Activated CD8-positive, alpha-beta memory T cell treated with anti-CD3 and anti-CD28 coated beads, Interleukin-2, amount 10 ng/mL, durations not matched to agents 7 days and 5 days (primary cell): ENCODE results near the gene CTXN2. TPM values are rescaled to one million over a fixed set of nuclear protein-coding genes. Genes with fewer than 3 reads are reported as not detected.
A peak's percentile ranks its signal among the peaks of the same experiment; 100 is the strongest.

Experiments
- ATAC-seq: fragments of 150-1000 bp; cut with Tn5 transposase; one replicate; pipeline ENCODE4 v1.10.0; 2021; ENCODE audit warnings: moderate library complexity
- CTCF ChIA-PET: fragments of 350-600 bp; sonication (Branson Sonifier 250); formaldehyde crosslinking; loops from one replicate; lab custom pipeline; 2021; ENCODE audit warnings: antibody characterized with exemption; lab: Charles Lee
- DNase-seq: peaks from one replicate; pipeline ENCODE4 v3.0.0-alpha.2; 2020
- H3K27ac Mint-ChIP-seq: one replicate; pipeline ENCODE4 v1.8.0; 2021; ENCODE audit warnings: mild to moderate bottlenecking, mixed read lengths
- H3K27me3 Mint-ChIP-seq: one replicate; pipeline ENCODE4 v1.8.0; 2021; ENCODE audit warnings: mixed read lengths
- H3K36me3 Mint-ChIP-seq: one replicate; pipeline ENCODE4 v1.8.0; 2021; ENCODE audit warnings: mild to moderate bottlenecking, mixed read lengths
- H3K4me1 Mint-ChIP-seq: one replicate; pipeline ENCODE4 v1.8.0; 2021; ENCODE audit warnings: mixed read lengths
- H3K4me3 Mint-ChIP-seq: one replicate; pipeline ENCODE4 v1.8.0; 2021; ENCODE audit warnings: mild to moderate bottlenecking, moderate library complexity, mixed read lengths
- H3K9me3 Mint-ChIP-seq: one replicate; pipeline ENCODE4 v1.8.0; 2022; ENCODE audit warnings: low read depth, mixed read lengths
- total RNA-seq, 2 experiments: library from RNA; stranded (reverse); gene quantifications; one replicate each; pipeline ENCODE4 v1.2.3, GENCODE V29; 2021

CTXN2 gene
- not detected for total RNA-seq

GRCh38 chr15:48191574-48192225, at the start of gene CTXN2:
Gene CTXN2 (plus strand): TSS chr15:48191665. CDS start chr15:48201301, 9,636 bp downstream.
- Mint-ChIP-seq H3K27me3 (peaks cover 38% of the 10 kb centered on the region), H3K27ac (no peak within 1 kb of the TSS), H3K36me3 (no peaks in the 10 kb centered on the region), H3K4me1 (peaks cover 4% of the 10 kb centered on the region), H3K4me3 (no peak within 1 kb of the TSS), H3K9me3 (no peaks in the 10 kb centered on the region)
- ATAC-seq (no peak), DNase-seq (no peak)
- CTCF ChIA-PET = no interaction called here

GRCh38 chr15:48143856-48144255, 47.6 kb upstream of the CTXN2 start:
- Mint-ChIP-seq H3K27ac (no peak overlapping the region), H3K4me3 (no peak overlapping the region), H3K27me3 (no peaks in the 10 kb centered on the region), H3K4me1 (peaks cover 11% of the 10 kb centered on the region), H3K36me3 (peaks cover 8% of the 10 kb centered on the region), H3K9me3 (no peaks in the 10 kb centered on the region)
- DNase-seq (no peak), ATAC-seq (no peak)
- CTCF ChIA-PET = no interaction called here

GRCh38 chr15:48144889-48145288, 46.6 kb upstream of the CTXN2 start:
- H3K36me3 Mint-ChIP-seq = peaks cover 10% of the 10 kb centered on the region
- H3K4me1 Mint-ChIP-seq = peaks cover 11% of the 10 kb centered on the region
- no peaks in the 10 kb centered on the region for H3K27me3 Mint-ChIP-seq
- CTCF ChIA-PET = no interaction called here
- no peak overlapping the region for H3K4me3 Mint-ChIP-seq
- no peak for DNase-seq
- H3K9me3 Mint-ChIP-seq = no peaks in the 10 kb centered on the region
- H3K27ac Mint-ChIP-seq = no peak overlapping the region
- ATAC-seq = no peak

GRCh38 chr15:48145923-48146322, 45.5 kb upstream of the CTXN2 start:
- CTCF ChIA-PET = no interaction called here
- H3K4me3 Mint-ChIP-seq = no peak overlapping the region
- no peaks in the 10 kb centered on the region for H3K9me3 Mint-ChIP-seq
- H3K4me1 Mint-ChIP-seq = peaks cover 11% of the 10 kb centered on the region
- DNase-seq (no peak), ATAC-seq (no peak)
- no peaks in the 10 kb centered on the region for H3K27me3 Mint-ChIP-seq
- peaks cover 10% of the 10 kb centered on the region for H3K36me3 Mint-ChIP-seq
- H3K27ac Mint-ChIP-seq = no peak overlapping the region

- no peak for ATAC-seq
Measured at GRCh38 chr15:48147358-48147757, 44.1 kb upstream of the CTXN2 start.

GRCh38 chr15:48149858-48150257, 41.6 kb upstream of the CTXN2 start:
- no peak overlapping the region for H3K27ac Mint-ChIP-seq

More at GRCh38 chr15:48147358-48147757, 44.1 kb upstream of the CTXN2 start:
- H3K36me3 Mint-ChIP-seq = peaks cover 10% of the 10 kb centered on the region
- no peak overlapping the region for H3K27ac Mint-ChIP-seq
- CTCF ChIA-PET = no interaction called here
- H3K9me3 Mint-ChIP-seq = no peaks in the 10 kb centered on the region
- H3K27me3 Mint-ChIP-seq = no peaks in the 10 kb centered on the region
- DNase-seq = no peak
- H3K4me3 Mint-ChIP-seq = no peak overlapping the region
- H3K4me1 Mint-ChIP-seq = peaks cover 11% of the 10 kb centered on the region

GRCh38 chr15:48153526-48153925, 37.9 kb upstream of the CTXN2 start:
- no peaks in the 10 kb centered on the region for H3K27me3 Mint-ChIP-seq
- no peaks in the 10 kb centered on the region for H3K4me1 Mint-ChIP-seq
- no peak overlapping the region for H3K27ac Mint-ChIP-seq
- peaks cover 10% of the 10 kb centered on the region for H3K36me3 Mint-ChIP-seq
- H3K4me3 Mint-ChIP-seq = no peak overlapping the region
- ATAC-seq (no peak), DNase-seq (no peak)
- H3K9me3 Mint-ChIP-seq = no peaks in the 10 kb centered on the region
- CTCF ChIA-PET = no interaction called here

More at GRCh38 chr15:48149858-48150257, 41.6 kb upstream of the CTXN2 start:
- Mint-ChIP-seq H3K27me3 (no peaks in the 10 kb centered on the region), H3K4me3 (no peak overlapping the region), H3K9me3 (no peaks in the 10 kb centered on the region), H3K4me1 (peaks cover 7% of the 10 kb centered on the region), H3K36me3 (peaks cover 10% of the 10 kb centered on the region)
- DNase-seq (no peak), ATAC-seq (no peak)
- CTCF ChIA-PET = interaction anchor here (1.3 kb wide), 1 partner anchor 12 kb away, joined by 4 read pairs; no protein-coding TSS in a partner anchor

GRCh38 chr15:48168616-48169015, 22.8 kb upstream of the CTXN2 start:
- DNase-seq = no peak
- CTCF ChIA-PET = no interaction called here
- no peak for ATAC-seq
- Mint-ChIP-seq H3K27ac (no peak overlapping the region), H3K4me1 (no peaks in the 10 kb centered on the region), H3K9me3 (peaks cover 3% of the 10 kb centered on the region), H3K4me3 (no peak overlapping the region), H3K36me3 (peaks cover 16% of the 10 kb centered on the region), H3K27me3 (no peaks in the 10 kb centered on the region)

GRCh38 chr15:48170981-48171380, 20.5 kb upstream of the CTXN2 start:
- H3K4me3 Mint-ChIP-seq = no peak overlapping the region
- peaks cover 3% of the 10 kb centered on the region for H3K9me3 Mint-ChIP-seq
- ATAC-seq = no peak
- H3K27ac Mint-ChIP-seq = no peak overlapping the region
- H3K36me3 Mint-ChIP-seq = peaks cover 26% of the 10 kb centered on the region
- DNase-seq = no peak
- H3K27me3 Mint-ChIP-seq = no peaks in the 10 kb centered on the region
- H3K4me1 Mint-ChIP-seq = peaks cover 2% of the 10 kb centered on the region
- CTCF ChIA-PET = no interaction called here

GRCh38 chr15:48175126-48175525, 16.3 kb upstream of the CTXN2 start:
- Mint-ChIP-seq H3K27ac (no peak overlapping the region), H3K9me3 (peaks cover 3% of the 10 kb centered on the region), H3K4me3 (no peak overlapping the region), H3K4me1 (peaks cover 15% of the 10 kb centered on the region), H3K36me3 (peaks cover 15% of the 10 kb centered on the region), H3K27me3 (peaks cover 24% of the 10 kb centered on the region)
- CTCF ChIA-PET = no interaction called here
- DNase-seq (no peak), ATAC-seq (no peak)

GRCh38 chr15:48176112-48176511, 15.4 kb upstream of the CTXN2 start:
- no peak overlapping the region for H3K4me3 Mint-ChIP-seq
- peaks cover 24% of the 10 kb centered on the region for H3K27me3 Mint-ChIP-seq
- CTCF ChIA-PET = no interaction called here
- H3K9me3 Mint-ChIP-seq = peaks cover 3% of the 10 kb centered on the region
- peaks cover 15% of the 10 kb centered on the region for H3K36me3 Mint-ChIP-seq
- H3K4me1 Mint-ChIP-seq = peaks cover 15% of the 10 kb centered on the region
- no peak for ATAC-seq
- no peak for DNase-seq
- H3K27ac Mint-ChIP-seq = no peak overlapping the region

GRCh38 chr15:48176957-48177356, 14.5 kb upstream of the CTXN2 start:
- Mint-ChIP-seq H3K27ac (no peak overlapping the region), H3K27me3 (peaks cover 28% of the 10 kb centered on the region), H3K9me3 (peaks cover 3% of the 10 kb centered on the region), H3K4me1 (peaks cover 15% of the 10 kb centered on the region), H3K4me3 (peak overlapping the region; percentile 80), H3K36me3 (peaks cover 13% of the 10 kb centered on the region)
- ATAC-seq = no peak
- CTCF ChIA-PET = no interaction called here
- DNase-seq = no peak

- peak overlapping the region; percentile 80 for H3K4me3 Mint-ChIP-seq
- ATAC-seq (peak; percentile 58), DNase-seq (no peak)
- H3K36me3 Mint-ChIP-seq = peaks cover 13% of the 10 kb centered on the region
- peaks cover 15% of the 10 kb centered on the region for H3K4me1 Mint-ChIP-seq
- peak overlapping the region; percentile 89 for H3K27ac Mint-ChIP-seq
- peaks cover 3% of the 10 kb centered on the region for H3K9me3 Mint-ChIP-seq
- peaks cover 32% of the 10 kb centered on the region for H3K27me3 Mint-ChIP-seq
- CTCF ChIA-PET = no interaction called here
Measured at GRCh38 chr15:48177383-48177765, 14.1 kb upstream of the CTXN2 start.
